Keratinocyte (primary cell): ENCODE results near the gene CCDC69. TPM values are rescaled to one million over a fixed set of nuclear protein-coding genes. Genes with fewer than 3 reads are reported as not detected.

Experiments used
- DNase-seq: peaks from one replicate; pipeline ENCODE4 v3.0.0-alpha.2; 2011; ENCODE audit warnings: low read depth, missing footprints, low spot score
- FAIRE-seq: peaks from 2 replicates; lab custom pipeline; 2011; peaks lifted over from hg19 to GRCh38; lab: Jason Lieb, UNC
- H2AFZ ChIP-seq: 2 replicates; pipeline ENCODE4 v1.6.0; 2012; ENCODE audit warnings: low read length, control low read depth, inconsistent platforms; ENCODE audit not compliant: control insufficient read depth
- H3K27ac ChIP-seq: 2 replicates; pipeline ENCODE4 v1.5.1; 2011; ENCODE audit warnings: low read length; ENCODE audit not compliant: control insufficient read depth, insufficient read depth
- H3K27me3 ChIP-seq: 3 replicates; pipeline ENCODE4 v1.6.0; 2011; ENCODE audit warnings: low read length; ENCODE audit not compliant: control insufficient read depth, insufficient read depth; ENCODE audit errors: extremely low read depth
- H3K36me3 ChIP-seq, 2 experiments: 2 replicates in 1 of 2; 3 replicates in 1 of 2; pipeline ENCODE4 v1.5.1; 2011; ENCODE audit warnings: low read length in 2 of 2, mild to moderate bottlenecking in 1 of 2; ENCODE audit not compliant: control insufficient read depth in 2 of 2, insufficient read depth in 2 of 2; ENCODE audit errors: extremely low read depth in 1 of 2
- H3K4me1 ChIP-seq: 3 replicates; pipeline ENCODE4 v1.5.1; 2011; ENCODE audit warnings: low read length; ENCODE audit not compliant: control insufficient read depth, insufficient read depth; ENCODE audit errors: extremely low read depth
- H3K4me2 ChIP-seq: 3 replicates; pipeline ENCODE4 v1.6.0; 2011; ENCODE audit warnings: low read depth, low read length; ENCODE audit not compliant: control insufficient read depth, insufficient read depth; ENCODE audit errors: extremely low read depth
- H3K4me3 ChIP-seq, 3 experiments: fragments of 200-600 bp in 1 of 3; sonication (generic) in 1 of 3; 2 replicates in 2 of 3; 3 replicates in 1 of 3; pipeline ENCODE4 v1.5.1; 2011 to 2016; ENCODE audit warnings: low read length in 3 of 3, mild to moderate bottlenecking in 3 of 3, control low read depth in 2 of 3, inconsistent platforms in 1 of 3, low read depth in 1 of 3, mixed read lengths in 1 of 3, mixed run types in 1 of 3, moderate library complexity in 1 of 3; ENCODE audit not compliant: control insufficient read depth in 2 of 3, insufficient read depth in 2 of 3; ENCODE audit errors: extremely low read depth in 1 of 3
- H3K79me2 ChIP-seq: 2 replicates; pipeline ENCODE4 v1.6.0; 2012; ENCODE audit warnings: low read length; ENCODE audit not compliant: control insufficient read depth, insufficient read depth
- H3K9ac ChIP-seq: 3 replicates; pipeline ENCODE4 v1.6.0; 2011; ENCODE audit warnings: low read length; ENCODE audit not compliant: control insufficient read depth, insufficient read depth; ENCODE audit errors: extremely low read depth
- H3K9me1 ChIP-seq: 3 replicates; pipeline ENCODE4 v1.6.0; 2011; ENCODE audit warnings: low read length; ENCODE audit not compliant: control insufficient read depth, insufficient read depth; ENCODE audit errors: extremely low read depth
- H3K9me3 ChIP-seq: 2 replicates; pipeline ENCODE4 v1.5.1; 2012; ENCODE audit warnings: low read depth, low read length; ENCODE audit not compliant: control insufficient read depth
- H4K20me1 ChIP-seq: 3 replicates; pipeline ENCODE4 v1.6.0; 2011; ENCODE audit warnings: low read length; ENCODE audit not compliant: control insufficient read depth, insufficient read depth; ENCODE audit errors: extremely low read depth
- EZH2 ChIP-seq: IDR thresholded peaks from one replicate; pipeline ENCODE4 v1.6.1; 2012; ENCODE audit warnings: inconsistent platforms, mild to moderate bottlenecking, low read length, moderate library complexity
- dilution Hi-C: fragments of 300-500 bp; cut with MboI; formaldehyde crosslinking; loops from one replicate; pipeline ENCODE4 v1.7.0; 2020; ENCODE audit warnings: low sequenced_read_pairs; ENCODE audit not compliant: extremely low pct_ligation_motif_present
- polyA plus RNA-seq, 5 experiments: library from polyadenylated mRNA; depleted of rRNA in 3 of 5; stranded (reverse) in 3 of 5; stranded (forward) in 1 of 5; unstranded in 1 of 5; fragments of >200 nt; gene quantifications; 1 replicate in 1 of 5; 2 replicates in 3 of 5; 3 replicates in 1 of 5; pipeline versions ENCODE4 v1.2.1 to v1.2.3, GENCODE V29; 2011 to 2012; ENCODE audit warnings: missing spikeins in 2 of 5, low read depth in 1 of 5, low replicate concordance in 1 of 5
- TF ChIP-seq, protein P1 (sequence below), 3 experiments: IDR thresholded peaks in 1 of 3; conservative IDR thresholded peaks in 1 of 3; optimal IDR thresholded peaks in 1 of 3; 2 replicates in 2 of 3; 3 replicates in 1 of 3; pipeline versions ENCODE3 to v1.5.1; 2011; ENCODE audit warnings: low read length in 3 of 3, mild to moderate bottlenecking in 3 of 3, moderate library complexity in 2 of 3, control low read depth in 1 of 3, inconsistent platforms in 1 of 3; ENCODE audit not compliant: insufficient read depth in 2 of 3; ENCODE audit errors: extremely low read depth in 1 of 3

Gene CCDC69
- polyA plus RNA-seq, 1 donor (not counting 4 experiments of a cell fraction or from before 2014, with no cell fraction given) = 4.1 TPM

GRCh38 chr5:151252762-151253604 lies 29.1 kb upstream of the CCDC69 start, which contains the start of gene GM2A:
TSS of gene GM2A (plus strand) at chr5:151253185. CDS start at chr5:151253217, 32 bp downstream.
- FAIRE-seq (peak; percentile 65), DNase-seq (peak; percentile 93)
- H3K9me3 ChIP-seq = no peaks in the 10 kb centered on the region
- peaks cover 37% of the 10 kb centered on the region for H3K79me2 ChIP-seq
- peak within 1 kb of the TSS; percentile 99 for H3K4me2 ChIP-seq
- peak within 1 kb of the TSS; percentile 88 for H3K9ac ChIP-seq
- peak within 1 kb of the TSS; percentile 80 for H2AFZ ChIP-seq
- no peaks in the 10 kb centered on the region for H3K36me3 ChIP-seq
- TF ChIP-seq EZH2 = no peak
- TF ChIP-seq, protein P1, sequence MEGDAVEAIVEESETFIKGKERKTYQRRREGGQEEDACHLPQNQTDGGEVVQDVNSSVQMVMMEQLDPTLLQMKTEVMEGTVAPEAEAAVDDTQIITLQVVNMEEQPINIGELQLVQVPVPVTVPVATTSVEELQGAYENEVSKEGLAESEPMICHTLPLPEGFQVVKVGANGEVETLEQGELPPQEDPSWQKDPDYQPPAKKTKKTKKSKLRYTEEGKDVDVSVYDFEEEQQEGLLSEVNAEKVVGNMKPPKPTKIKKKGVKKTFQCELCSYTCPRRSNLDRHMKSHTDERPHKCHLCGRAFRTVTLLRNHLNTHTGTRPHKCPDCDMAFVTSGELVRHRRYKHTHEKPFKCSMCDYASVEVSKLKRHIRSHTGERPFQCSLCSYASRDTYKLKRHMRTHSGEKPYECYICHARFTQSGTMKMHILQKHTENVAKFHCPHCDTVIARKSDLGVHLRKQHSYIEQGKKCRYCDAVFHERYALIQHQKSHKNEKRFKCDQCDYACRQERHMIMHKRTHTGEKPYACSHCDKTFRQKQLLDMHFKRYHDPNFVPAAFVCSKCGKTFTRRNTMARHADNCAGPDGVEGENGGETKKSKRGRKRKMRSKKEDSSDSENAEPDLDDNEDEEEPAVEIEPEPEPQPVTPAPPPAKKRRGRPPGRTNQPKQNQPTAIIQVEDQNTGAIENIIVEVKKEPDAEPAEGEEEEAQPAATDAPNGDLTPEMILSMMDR (optimal IDR thresholded peaks at IDR 0.05 in 1 of 3, IDR thresholded peaks at IDR 0.05 in 1 of 3, conservative IDR thresholded peaks at IDR 0.05 in 1 of 3; ENCODE audit: extremely low read depth in 1 of 3, insufficient read depth in 2 of 3, low read length in 3 of 3) = no peak
- peak within 1 kb of the TSS; percentile 59 to 97 (median 92) for H3K4me3 ChIP-seq
- H3K27ac ChIP-seq = peak within 1 kb of the TSS; percentile 91
- no peaks in the 10 kb centered on the region for H4K20me1 ChIP-seq
- H3K27me3 ChIP-seq = no peaks in the 10 kb centered on the region
- dilution Hi-C loops = no loop called here
- H3K4me1 ChIP-seq = peaks cover 30% of the 10 kb centered on the region
- no peaks in the 10 kb centered on the region for H3K9me1 ChIP-seq

DNA sequence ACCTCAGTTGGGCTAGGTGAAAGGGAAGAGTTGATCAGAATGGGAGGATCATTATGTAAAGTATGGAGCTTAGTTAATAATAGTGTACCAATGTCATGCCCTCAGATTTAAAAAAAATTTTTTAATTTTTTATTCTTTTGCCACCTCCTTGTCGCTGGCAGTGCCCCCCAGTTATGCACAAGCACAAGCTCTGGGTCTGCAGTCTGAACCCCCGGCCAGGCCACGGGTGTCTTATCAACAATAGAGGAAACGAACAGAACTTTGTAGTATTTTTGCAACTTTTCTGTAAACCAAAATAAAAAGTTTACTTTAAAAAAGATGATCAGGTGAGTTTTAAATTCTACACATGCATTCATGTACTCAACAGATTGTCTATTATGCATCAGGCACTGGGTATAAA lies 27.7 kb upstream of the CCDC69 start:
- Histone ChIP-seq H3K4me2 (no peak overlapping the region), H2AFZ (no peak overlapping the region), H3K9me3 (no peaks in the 10 kb centered on the region), H3K9me1 (no peaks in the 10 kb centered on the region), H3K9ac (no peak overlapping the region), H4K20me1 (no peaks in the 10 kb centered on the region), H3K4me3 (no peak overlapping the region), H3K27ac (no peak overlapping the region), H3K36me3 (no peaks in the 10 kb centered on the region), H3K4me1 (peaks cover 17% of the 10 kb centered on the region), H3K27me3 (no peaks in the 10 kb centered on the region), H3K79me2 (peaks cover 34% of the 10 kb centered on the region)
- dilution Hi-C loops = no loop called here
- DNase-seq (no peak), FAIRE-seq (no peak)
- TF ChIP-seq, protein P1 (optimal IDR thresholded peaks at IDR 0.05 in 1 of 3, IDR thresholded peaks at IDR 0.05 in 1 of 3, conservative IDR thresholded peaks at IDR 0.05 in 1 of 3; ENCODE audit: extremely low read depth in 1 of 3, insufficient read depth in 2 of 3, low read length in 3 of 3) = no peak
- no peak for TF ChIP-seq EZH2
